ENCODE measurements around the gene ONECUT2. TPM values are rescaled to one million over a fixed set of nuclear protein-coding genes. Genes with fewer than 3 reads are reported as not detected.

The ONECUT2 gene
- total and polyA plus RNA-seq, 9 of the 15 experiments (the other 6 are each of a cell fraction or from before 2014, with no cell fraction given), result 0.27 to 2.5 (median 0.83) TPM

DNA sequence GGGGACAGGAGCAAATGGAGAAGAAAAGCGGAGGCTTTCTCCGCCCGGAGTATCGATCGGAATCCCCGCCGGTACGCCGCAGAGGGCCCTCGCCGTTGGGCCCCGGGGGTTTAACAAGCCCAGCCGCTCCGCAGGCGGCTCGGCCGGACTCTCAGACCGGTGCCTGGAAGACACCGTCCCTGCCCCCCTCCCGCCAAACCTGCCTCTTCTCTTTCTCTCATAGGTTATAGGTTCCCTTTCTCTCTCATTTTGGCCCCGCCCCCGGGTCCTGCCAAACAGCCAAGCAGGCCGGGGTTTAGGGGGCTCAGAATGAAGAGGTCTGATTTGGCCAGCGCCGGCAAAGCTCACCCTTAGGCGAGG is 4.4 kb downstream of the ONECUT2 start:
- Histone ChIP-seq H3K79me2 (ENCODE audit: control insufficient read depth, insufficient read depth, low read length) (no peaks in the 10 kb centered on the region), H3K36me3 (ENCODE audit: control insufficient read depth, insufficient read depth, low read length) (no peaks in the 10 kb centered on the region), H3K9me3 (replicated peaks; ENCODE audit: control insufficient read depth, insufficient read depth, low read depth, low read length) (no peaks in the 10 kb centered on the region), H3K4me3 (no peak overlapping the region), H4K20me1 (replicated peaks; ENCODE audit: control insufficient read depth, insufficient read depth, low read length) (no peaks in the 10 kb centered on the region), H3K27ac (ENCODE audit: extremely low read depth, low read depth, low read length) (no peak overlapping the region), H3K27me3 (ENCODE audit: control insufficient read depth in 2 of 2, insufficient read depth in 2 of 2, low read length in 2 of 2) (no peaks in the 10 kb centered on the region; a peak in 1 of 5 replicates), H2AFZ (ENCODE audit: low read depth, low read length) (no peak overlapping the region), H3K4me1 (replicated peaks in 1 of 2; ENCODE audit: control insufficient read depth in 2 of 2, insufficient read depth in 2 of 2, low read length in 2 of 2) (peaks cover 4 to 26% of the 10 kb centered on the region in 2 experiments; a peak in 4 of 5 replicates), H3K4me2 (ENCODE audit: insufficient read depth, low read length) (no peak overlapping the region), H3K9me1 (ENCODE audit: control insufficient read depth, insufficient read depth, low read length) (no peaks in the 10 kb centered on the region), H3K9ac (ENCODE audit: insufficient read depth in 1 of 2, low read depth in 2 of 2, low read length in 2 of 2) (no peak overlapping the region)
- intact Hi-C loops (cut with micrococcal nuclease), result no loop called here
- 100% methylated on average over 1 of the region's 26 CpGs for WGBS (ENCODE audit: insufficient coverage, low coverage, missing lambda C conversion rate)
- BruUV-seq (replicated peaks), result no TSS peak
- in situ Hi-C loops (cut with MboI), result no loop called here
- ATAC-seq, result no peak
- no peak for TF ChIP-seq TAF15 (IDR thresholded peaks at IDR 0.05; ENCODE audit: low read depth, low read length)
- no peak for TF ChIP-seq BRF1 (IDR thresholded peaks at IDR 0.05; ENCODE audit: borderline replicate concordance, extremely low read depth, insufficient read length)
- no peak for TF ChIP-seq TARDBP (IDR thresholded peaks at IDR 0.05)
- TF ChIP-seq, protein P1, sequence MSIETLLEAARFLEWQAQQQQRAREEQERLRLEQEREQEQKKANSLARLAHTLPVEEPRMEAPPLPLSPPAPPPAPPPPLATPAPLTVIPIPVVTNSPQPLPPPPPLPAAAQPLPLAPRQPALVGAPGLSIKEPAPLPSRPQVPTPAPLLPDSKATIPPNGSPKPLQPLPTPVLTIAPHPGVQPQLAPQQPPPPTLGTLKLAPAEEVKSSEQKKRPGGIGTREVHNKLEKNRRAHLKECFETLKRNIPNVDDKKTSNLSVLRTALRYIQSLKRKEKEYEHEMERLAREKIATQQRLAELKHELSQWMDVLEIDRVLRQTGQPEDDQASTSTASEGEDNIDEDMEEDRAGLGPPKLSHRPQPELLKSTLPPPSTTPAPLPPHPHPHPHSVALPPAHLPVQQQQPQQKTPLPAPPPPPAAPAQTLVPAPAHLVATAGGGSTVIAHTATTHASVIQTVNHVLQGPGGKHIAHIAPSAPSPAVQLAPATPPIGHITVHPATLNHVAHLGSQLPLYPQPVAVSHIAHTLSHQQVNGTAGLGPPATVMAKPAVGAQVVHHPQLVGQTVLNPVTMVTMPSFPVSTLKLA (conservative IDR thresholded peaks at IDR 0.05), result no peak
- no peak for FAIRE-seq
- no peak for DNase-seq (ENCODE audit: extremely low read depth in 1 of 4, low spot score in 3 of 4)
- ChIA-PET POLR2A (no interaction called here), CTCF (ENCODE audit: low intra/inter-chr PET ratio) (no interaction called here)

DNA sequence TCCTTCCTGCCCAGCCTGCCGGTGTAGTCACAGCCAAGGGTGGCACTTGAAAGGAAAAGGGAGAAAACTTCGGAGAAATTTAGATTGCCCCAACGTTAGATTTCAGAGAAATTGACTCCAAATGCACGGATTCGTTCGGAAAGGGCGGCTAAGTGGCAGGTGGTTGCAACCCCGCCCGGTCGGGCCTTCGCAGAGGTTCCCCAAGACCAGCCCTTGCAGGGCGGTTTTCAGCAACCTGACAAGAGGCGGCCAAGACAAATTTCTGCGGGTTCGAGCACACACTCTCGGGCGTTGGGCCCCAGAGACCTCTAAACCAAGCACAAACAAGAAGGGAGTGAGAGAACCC is 4.8 kb downstream of the ONECUT2 start:
- DNase-seq (ENCODE audit: extremely low read depth in 1 of 4, low spot score in 3 of 4), result no peak
- H2AFZ ChIP-seq (ENCODE audit: low read depth, low read length), result no peak overlapping the region
- TF ChIP-seq MEF2A (IDR thresholded peaks at IDR 0.05; ENCODE audit: control insufficient read depth, low read depth, low read length), result no peak
- no peak for TF ChIP-seq ZNF184 (CRISPR knock-in tag; IDR thresholded peaks at IDR 0.05)
- no peak for TF ChIP-seq HSF4 (CRISPR knock-in tag; IDR thresholded peaks at IDR 0.05; ENCODE audit: borderline replicate concordance)
- no peak for TF ChIP-seq ZNF133 (CRISPR knock-in tag; IDR thresholded peaks at IDR 0.05)
- TF ChIP-seq TAL1 (IDR thresholded peaks at IDR 0.05), result no peak
- TF ChIP-seq, protein P2, sequence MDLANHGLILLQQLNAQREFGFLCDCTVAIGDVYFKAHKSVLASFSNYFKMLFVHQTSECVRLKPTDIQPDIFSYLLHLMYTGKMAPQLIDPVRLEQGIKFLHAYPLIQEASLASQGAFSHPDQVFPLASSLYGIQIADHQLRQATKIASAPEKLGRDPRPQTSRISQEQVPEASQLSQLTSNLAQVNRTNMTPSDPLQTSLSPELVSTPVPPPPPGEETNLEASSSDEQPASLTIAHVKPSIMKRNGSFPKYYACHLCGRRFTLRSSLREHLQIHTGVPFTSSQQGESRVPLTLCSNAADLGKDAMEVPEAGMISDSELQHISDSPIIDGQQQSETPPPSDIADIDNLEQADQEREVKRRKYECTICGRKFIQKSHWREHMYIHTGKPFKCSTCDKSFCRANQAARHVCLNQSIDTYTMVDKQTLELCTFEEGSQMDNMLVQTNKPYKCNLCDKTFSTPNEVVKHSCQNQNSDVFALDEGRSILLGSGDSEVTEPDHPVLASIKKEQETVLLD (IDR thresholded peaks at IDR 0.05), result no peak
- TF ChIP-seq, protein P3, sequence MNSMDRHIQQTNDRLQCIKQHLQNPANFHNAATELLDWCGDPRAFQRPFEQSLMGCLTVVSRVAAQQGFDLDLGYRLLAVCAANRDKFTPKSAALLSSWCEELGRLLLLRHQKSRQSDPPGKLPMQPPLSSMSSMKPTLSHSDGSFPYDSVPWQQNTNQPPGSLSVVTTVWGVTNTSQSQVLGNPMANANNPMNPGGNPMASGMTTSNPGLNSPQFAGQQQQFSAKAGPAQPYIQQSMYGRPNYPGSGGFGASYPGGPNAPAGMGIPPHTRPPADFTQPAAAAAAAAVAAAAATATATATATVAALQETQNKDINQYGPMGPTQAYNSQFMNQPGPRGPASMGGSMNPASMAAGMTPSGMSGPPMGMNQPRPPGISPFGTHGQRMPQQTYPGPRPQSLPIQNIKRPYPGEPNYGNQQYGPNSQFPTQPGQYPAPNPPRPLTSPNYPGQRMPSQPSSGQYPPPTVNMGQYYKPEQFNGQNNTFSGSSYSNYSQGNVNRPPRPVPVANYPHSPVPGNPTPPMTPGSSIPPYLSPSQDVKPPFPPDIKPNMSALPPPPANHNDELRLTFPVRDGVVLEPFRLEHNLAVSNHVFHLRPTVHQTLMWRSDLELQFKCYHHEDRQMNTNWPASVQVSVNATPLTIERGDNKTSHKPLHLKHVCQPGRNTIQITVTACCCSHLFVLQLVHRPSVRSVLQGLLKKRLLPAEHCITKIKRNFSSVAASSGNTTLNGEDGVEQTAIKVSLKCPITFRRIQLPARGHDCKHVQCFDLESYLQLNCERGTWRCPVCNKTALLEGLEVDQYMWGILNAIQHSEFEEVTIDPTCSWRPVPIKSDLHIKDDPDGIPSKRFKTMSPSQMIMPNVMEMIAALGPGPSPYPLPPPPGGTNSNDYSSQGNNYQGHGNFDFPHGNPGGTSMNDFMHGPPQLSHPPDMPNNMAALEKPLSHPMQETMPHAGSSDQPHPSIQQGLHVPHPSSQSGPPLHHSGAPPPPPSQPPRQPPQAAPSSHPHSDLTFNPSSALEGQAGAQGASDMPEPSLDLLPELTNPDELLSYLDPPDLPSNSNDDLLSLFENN (IDR thresholded peaks at IDR 0.05; ENCODE audit: low read depth in 2 of 2, low read length in 2 of 2), result no peak
- no peaks in the 10 kb centered on the region for H3K9me1 ChIP-seq (ENCODE audit: control insufficient read depth, insufficient read depth, low read length)
- POLR2A ChIA-PET, result no interaction called here
- ATAC-seq, result no peak
- no peak overlapping the region for H3K4me3 ChIP-seq
- no peaks in the 10 kb centered on the region for H3K9me3 ChIP-seq (replicated peaks; ENCODE audit: control insufficient read depth, insufficient read depth, low read depth, low read length)
- no peak for FAIRE-seq
- H3K4me2 ChIP-seq (ENCODE audit: insufficient read depth, low read length), result no peak overlapping the region
- no TSS peak for BruUV-seq (replicated peaks)
- intact Hi-C loops (cut with micrococcal nuclease) (loop anchor here (10.0 kb wide), 1 partner anchor 575 kb away; no protein-coding TSS in a partner anchor), in situ Hi-C loops (cut with MboI) (no loop called here)
- no peaks in the 10 kb centered on the region for H3K79me2 ChIP-seq (ENCODE audit: control insufficient read depth, insufficient read depth, low read length)
- no peaks in the 10 kb centered on the region for H3K27me3 ChIP-seq (ENCODE audit: control insufficient read depth in 2 of 2, insufficient read depth in 2 of 2, low read length in 2 of 2)
- H3K4me1 ChIP-seq (replicated peaks in 1 of 2; ENCODE audit: control insufficient read depth in 2 of 2, insufficient read depth in 2 of 2, low read length in 2 of 2), result peaks cover 4 to 25% of the 10 kb centered on the region in 2 experiments; a peak in 4 of 5 replicates
- no peak overlapping the region for H3K9ac ChIP-seq (ENCODE audit: insufficient read depth in 1 of 2, low read depth in 2 of 2, low read length in 2 of 2)
- CTCF ChIA-PET (ENCODE audit: low intra/inter-chr PET ratio), result no interaction called here
- no peak overlapping the region for H3K27ac ChIP-seq (ENCODE audit: extremely low read depth, low read depth, low read length)
- H4K20me1 ChIP-seq (replicated peaks; ENCODE audit: control insufficient read depth, insufficient read depth, low read length), result no peaks in the 10 kb centered on the region
- H3K36me3 ChIP-seq (ENCODE audit: control insufficient read depth, insufficient read depth, low read length), result no peaks in the 10 kb centered on the region
- 86% methylated on average over 10 of the region's 17 CpGs for WGBS (ENCODE audit: insufficient coverage, low coverage, missing lambda C conversion rate)
